ENCODE measurements around the gene TTC39C.
"Not testable (repeated sequence)": the region's sequence is repeated elsewhere in the genome, so short reads cannot be mapped to it uniquely, and the experiment has no call there.

Gene TTC39C

DNA sequence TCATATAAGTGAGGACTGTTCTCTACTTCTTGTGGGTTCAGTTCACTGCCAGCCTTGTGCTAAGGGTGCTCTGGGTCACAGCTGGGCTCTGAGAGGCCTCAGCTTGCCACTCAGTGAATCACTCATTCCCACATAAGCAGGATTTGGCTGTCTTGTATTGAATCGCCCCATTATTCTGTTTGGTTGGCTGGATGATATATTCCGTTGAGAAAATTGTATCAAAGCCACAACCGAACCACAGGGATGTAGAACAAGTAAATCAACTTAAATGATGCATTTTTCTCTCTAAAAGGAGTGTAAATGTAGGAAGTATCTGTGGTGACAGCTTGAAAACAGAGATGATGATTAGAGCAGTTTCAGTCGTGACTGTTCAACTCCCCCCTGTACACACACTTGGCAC, 39.6 kb downstream of the TTC39C start:
- DNase-seq (ENCODE audit: low spot score), result no peak

GRCh38 chr18:24055009-24055804, 40.7 kb downstream of the TTC39C start:
- peak; percentile 7 for DNase-seq (ENCODE audit: low spot score)

DNA sequence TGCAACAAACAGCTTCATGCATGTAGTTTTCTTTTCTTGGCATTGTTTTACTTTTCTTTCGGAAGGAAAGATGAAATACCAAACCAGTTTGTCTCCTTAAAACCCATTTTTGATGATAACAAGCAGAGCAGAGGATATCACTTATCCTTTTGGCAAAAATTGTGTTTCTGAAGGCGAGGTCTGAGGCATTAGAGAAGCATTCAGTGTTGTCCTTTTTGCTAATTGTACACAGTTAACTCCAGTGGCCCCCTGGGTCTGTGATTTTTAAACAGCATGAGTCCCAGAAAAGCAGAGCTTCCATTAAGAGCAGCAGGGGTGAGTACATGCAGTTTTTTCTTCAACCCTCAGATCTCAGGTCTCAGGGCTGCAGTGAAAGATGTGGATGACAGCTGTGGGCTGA, 41.3 kb downstream of the TTC39C start:
- no peak for DNase-seq (ENCODE audit: low spot score)

DNA sequence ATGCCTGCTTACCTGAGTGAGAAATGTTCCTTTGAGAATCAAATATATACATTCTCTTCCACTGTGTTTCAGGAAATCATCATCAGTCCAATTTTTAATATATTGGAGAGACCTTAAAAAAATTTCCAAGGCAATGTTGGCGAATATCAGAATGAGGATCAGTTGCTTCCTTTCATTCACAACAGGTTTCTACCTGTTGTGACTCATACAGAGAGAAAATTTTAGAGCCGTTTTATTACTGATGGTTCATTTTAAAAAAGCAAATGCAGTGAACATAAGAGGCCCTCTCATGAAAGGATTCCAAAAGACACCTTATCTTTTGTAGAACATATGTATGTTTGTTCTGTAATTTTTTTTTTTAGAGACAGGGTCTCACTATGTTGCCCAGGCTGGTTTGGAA, 42.0 kb downstream of the TTC39C start:
- DNase-seq (ENCODE audit: low spot score), result no peak

- no peak for DNase-seq (ENCODE audit: low spot score)
Measured at GRCh38 chr18:24057804-24058203, 43.2 kb downstream of the TTC39C start.

GRCh38 chr18:24059385-24059784, 44.8 kb downstream of the TTC39C start:
- not testable (repeated sequence) for DNase-seq (ENCODE audit: low spot score)

DNA sequence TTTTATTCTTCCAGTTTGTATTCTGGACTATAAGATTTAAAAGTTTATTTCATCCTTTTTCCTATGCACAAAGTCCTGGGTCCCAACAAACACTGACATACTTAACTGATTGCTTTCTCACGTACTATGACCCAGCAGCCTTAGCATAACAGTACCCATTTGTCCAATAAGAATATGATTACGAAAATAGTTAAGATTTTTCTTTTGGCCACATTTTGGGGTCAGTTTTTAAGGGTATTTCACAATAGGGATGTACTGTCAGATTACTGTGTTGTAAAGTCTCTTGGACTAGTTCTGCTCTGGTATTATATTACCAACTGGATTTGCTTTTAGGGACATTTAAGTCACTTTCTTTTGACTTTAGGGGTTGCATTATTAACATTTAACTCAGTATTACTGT, 46.1 kb downstream of the TTC39C start:
- DNase-seq (ENCODE audit: low spot score), result no peak

- DNase-seq (ENCODE audit: low spot score), result no peak
Measured at GRCh38 chr18:24063121-24063731, 48.7 kb downstream of the TTC39C start.

DNA sequence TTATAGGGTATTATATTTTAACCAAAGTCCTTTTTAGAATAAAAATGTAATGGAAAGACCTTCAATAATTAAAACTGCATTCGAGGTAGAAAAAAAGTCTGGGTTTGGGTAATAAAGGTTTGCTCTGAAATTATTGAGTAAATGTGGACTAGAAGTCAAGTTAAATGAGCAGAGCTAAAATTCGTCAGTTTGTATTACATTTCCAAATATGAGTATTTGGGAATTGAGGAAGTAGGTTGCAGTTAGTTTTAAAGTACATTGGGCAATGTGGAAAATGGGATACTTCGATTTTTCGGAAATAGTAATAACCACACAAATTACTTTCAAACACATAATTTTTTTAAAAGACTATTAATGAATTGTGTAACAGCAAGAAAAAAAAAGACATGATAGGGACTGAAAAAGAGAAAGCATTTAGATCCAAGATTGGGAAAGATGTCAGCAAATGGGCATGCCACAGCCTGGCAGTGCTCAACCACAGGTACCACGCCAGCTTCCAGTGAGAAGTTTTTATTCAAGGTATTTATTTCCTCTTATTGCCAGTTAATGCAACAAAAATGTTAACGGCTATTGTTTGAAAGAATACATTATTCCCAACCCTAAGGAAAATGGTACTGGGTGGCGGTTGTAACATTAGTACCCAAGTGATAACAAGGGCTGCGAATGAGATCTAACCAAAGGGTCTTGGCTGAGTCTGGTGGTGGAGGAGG, 50.0 kb downstream of the TTC39C start:
- no peak for DNase-seq (ENCODE audit: low spot score)

- DNase-seq (ENCODE audit: low spot score), result no peak
Measured at GRCh38 chr18:24065906-24066305, 51.4 kb downstream of the TTC39C start.

GRCh38 chr18:24068945-24069693, 54.6 kb downstream of the TTC39C start:
- DNase-seq (ENCODE audit: low spot score), result no peak

- DNase-seq (ENCODE audit: low spot score), result no peak
Measured at GRCh38 chr18:24071029-24071428, 56.5 kb downstream of the TTC39C start.

DNA sequence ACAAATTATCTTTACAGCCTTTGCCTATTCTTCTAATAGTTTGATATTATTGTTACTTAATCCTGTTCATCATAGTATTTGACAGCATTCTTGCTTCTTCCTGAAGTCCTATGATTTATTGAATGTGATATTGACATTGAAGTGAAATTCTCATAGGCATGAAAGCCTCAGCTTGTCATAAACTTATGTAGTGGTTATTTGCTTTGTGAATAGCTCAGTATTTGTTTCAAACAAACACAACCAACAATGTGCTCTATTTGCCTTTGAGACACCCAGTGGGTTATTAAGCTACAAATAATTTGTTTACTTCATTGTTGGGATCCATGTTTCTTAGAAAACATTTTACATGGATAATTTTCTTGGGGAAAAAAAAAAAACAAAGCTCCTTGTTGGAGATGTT, 57.2 kb downstream of the TTC39C start:
- DNase-seq (ENCODE audit: low spot score), result no peak

GRCh38 chr18:24072743-24073142, 58.2 kb downstream of the TTC39C start:
- DNase-seq (ENCODE audit: low spot score), result no peak

- no peak for DNase-seq (ENCODE audit: low spot score)
Measured at GRCh38 chr18:24073791-24074190, 59.2 kb downstream of the TTC39C start.

DNA sequence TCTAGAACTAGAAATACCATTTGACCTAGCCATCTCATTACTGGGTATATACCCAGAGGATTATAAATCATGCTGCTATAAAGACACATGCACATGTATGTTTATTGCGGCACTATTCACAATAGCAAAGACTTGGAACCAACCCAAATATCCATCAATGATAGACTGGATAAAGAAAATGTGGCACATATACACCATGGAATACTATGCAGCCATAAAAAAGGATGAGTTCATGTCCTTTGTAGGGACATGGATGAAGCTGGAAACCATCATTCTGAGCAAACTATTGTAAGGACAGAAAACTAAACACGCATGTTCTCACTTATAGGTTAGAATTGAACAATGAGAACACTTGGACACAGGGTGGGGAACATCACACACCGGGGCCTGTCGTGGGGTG, 60.2 kb downstream of the TTC39C start:
- not testable (repeated sequence) for DNase-seq (ENCODE audit: low spot score)

DNA sequence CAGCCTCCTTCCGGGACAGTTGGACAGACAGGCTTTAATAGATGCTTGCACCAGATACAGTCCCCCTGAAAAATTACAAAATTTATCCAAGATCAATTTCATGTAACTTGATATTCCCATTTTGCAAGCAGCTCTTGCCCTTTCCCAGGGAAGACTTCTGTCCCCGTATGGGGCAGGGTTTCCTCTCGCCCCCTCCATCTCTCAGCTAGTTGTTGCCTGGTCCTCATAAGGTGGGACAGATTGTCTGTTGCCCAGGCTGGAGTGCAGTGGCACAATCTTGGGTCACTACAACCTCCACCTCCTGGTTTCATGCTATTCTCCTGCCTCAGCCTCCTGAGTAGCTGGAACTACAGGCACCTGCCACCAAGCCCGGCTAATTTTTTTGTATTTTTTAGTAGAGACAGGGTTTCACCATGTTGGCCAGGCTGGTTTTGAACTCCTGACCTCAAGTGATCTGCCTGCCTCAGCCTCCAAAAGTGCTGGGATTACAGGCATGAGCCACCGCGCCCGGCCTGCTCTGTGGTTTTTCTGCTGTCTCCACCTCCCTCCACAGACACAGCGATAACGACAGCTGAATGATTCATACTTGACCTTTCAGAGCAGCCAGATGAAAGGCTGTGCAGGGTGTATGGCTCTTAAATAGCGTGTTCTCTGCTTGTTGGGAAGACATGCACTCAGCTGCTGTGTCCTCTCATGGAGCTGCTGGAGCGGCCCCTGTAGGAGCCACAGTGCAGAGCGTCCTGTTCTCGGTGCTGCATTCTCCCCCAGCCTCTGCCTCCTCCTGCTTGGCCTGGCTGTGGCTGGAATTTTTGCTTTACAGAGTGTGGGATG, 61.4 kb downstream of the TTC39C start:
- DNase-seq (ENCODE audit: low spot score), result no peak

DNA sequence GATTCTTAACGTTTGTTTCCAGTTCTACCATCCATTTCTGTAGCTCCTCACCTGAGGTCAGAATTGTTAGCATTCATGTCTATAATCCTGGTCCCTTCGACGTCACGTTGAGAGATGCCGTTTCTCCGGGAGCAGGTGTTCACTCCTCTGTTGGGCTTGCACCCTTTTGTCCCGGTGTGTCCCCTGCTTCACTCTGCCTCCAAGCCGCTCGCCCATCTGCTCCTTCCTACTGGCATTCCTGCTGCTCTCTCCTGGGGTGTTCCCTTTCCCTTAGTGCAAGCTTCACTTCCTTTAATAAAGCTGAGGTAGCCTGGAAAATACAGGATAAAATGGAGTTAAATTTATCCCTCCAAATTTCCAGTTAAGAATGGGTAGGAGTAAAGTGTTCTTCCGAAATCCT, 62.4 kb downstream of the TTC39C start:
- no peak for DNase-seq (ENCODE audit: low spot score)

- no peak for DNase-seq (ENCODE audit: low spot score)
Measured at GRCh38 chr18:24078391-24078790, 63.8 kb downstream of the TTC39C start.

GRCh38 chr18:24080861-24081260, 66.3 kb downstream of the TTC39C start:
- no peak for DNase-seq (ENCODE audit: low spot score)

- no peak for DNase-seq (ENCODE audit: low spot score)
Measured at GRCh38 chr18:24083550-24083949, 69.0 kb downstream of the TTC39C start.

DNA sequence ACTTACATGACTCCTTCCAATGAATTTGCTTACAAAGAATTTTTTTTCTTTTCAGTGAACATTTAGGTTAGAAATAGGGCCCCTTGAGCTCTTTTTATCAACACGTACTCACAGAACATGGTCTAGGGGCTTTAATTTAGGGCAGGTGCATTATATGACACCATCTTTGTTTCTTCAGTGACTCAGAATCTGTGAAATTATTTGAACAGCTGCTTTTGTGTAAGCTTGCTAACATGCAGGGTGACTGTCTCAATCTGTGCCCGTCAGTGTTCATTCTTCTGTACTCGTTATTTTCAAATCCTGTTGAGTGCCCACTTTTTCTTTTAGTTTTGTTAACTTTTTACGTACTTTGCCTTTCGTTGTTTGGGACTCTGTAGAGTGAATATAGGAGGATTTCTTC, 71.5 kb downstream of the TTC39C start:
- no peak for DNase-seq (ENCODE audit: low spot score)

Data from NAMALWA (cell line).